ENCODE measurements around the gene AP2A2. TPM values are rescaled to one million over a fixed set of nuclear protein-coding genes. Genes with fewer than 3 reads are reported as not detected.

Gene AP2A2
- total RNA-seq, 1 donor from 2014 or later: 228 TPM

- H3K27me3 Mint-ChIP-seq (ENCODE audit: unreplicated experiment): peaks cover 12% of the 10 kb centered on the region
- peaks cover 2% of the 10 kb centered on the region for H3K36me3 Mint-ChIP-seq (ENCODE audit: unreplicated experiment)
- no peak for TF ChIP-seq CTCF (IDR thresholded peaks at IDR 0.05; ENCODE audit: partially characterized antibody, unreplicated experiment)
- H3K4me3 Mint-ChIP-seq (ENCODE audit: unreplicated experiment): no peak overlapping the region
- peaks cover 4% of the 10 kb centered on the region for H3K4me1 Mint-ChIP-seq (ENCODE audit: low read depth, unreplicated experiment)
- peaks cover 13% of the 10 kb centered on the region for H3K9me3 Mint-ChIP-seq (ENCODE audit: unreplicated experiment)
- DNase-seq: no peak
- H3K27ac Mint-ChIP-seq (ENCODE audit: unreplicated experiment): no peak overlapping the region
Measured at GRCh38 chr11:1028291-1028540, 102.5 kb downstream of the AP2A2 start.

- Mint-ChIP-seq H3K27ac (ENCODE audit: unreplicated experiment) (no peak overlapping the region), H3K4me1 (ENCODE audit: low read depth, unreplicated experiment) (peaks cover 4% of the 10 kb centered on the region), H3K36me3 (ENCODE audit: unreplicated experiment) (no peaks in the 10 kb centered on the region), H3K4me3 (ENCODE audit: unreplicated experiment) (no peak overlapping the region), H3K27me3 (ENCODE audit: unreplicated experiment) (peaks cover 14% of the 10 kb centered on the region), H3K9me3 (ENCODE audit: unreplicated experiment) (peaks cover 12% of the 10 kb centered on the region)
- no peak for DNase-seq
- TF ChIP-seq CTCF (IDR thresholded peaks at IDR 0.05; ENCODE audit: partially characterized antibody, unreplicated experiment): no peak
Measured at GRCh38 chr11:1028616-1029015, 102.9 kb downstream of the AP2A2 start.

- Mint-ChIP-seq H3K9me3 (ENCODE audit: unreplicated experiment) (peaks cover 12% of the 10 kb centered on the region), H3K27ac (ENCODE audit: unreplicated experiment) (no peak overlapping the region), H3K27me3 (ENCODE audit: unreplicated experiment) (peaks cover 14% of the 10 kb centered on the region), H3K4me1 (ENCODE audit: low read depth, unreplicated experiment) (peaks cover 4% of the 10 kb centered on the region), H3K36me3 (ENCODE audit: unreplicated experiment) (no peaks in the 10 kb centered on the region), H3K4me3 (ENCODE audit: unreplicated experiment) (no peak overlapping the region)
- DNase-seq: no peak
- no peak for TF ChIP-seq CTCF (IDR thresholded peaks at IDR 0.05; ENCODE audit: partially characterized antibody, unreplicated experiment)
Measured at GRCh38 chr11:1029051-1029450, 103.4 kb downstream of the AP2A2 start.

- TF ChIP-seq CTCF (IDR thresholded peaks at IDR 0.05; ENCODE audit: partially characterized antibody, unreplicated experiment): no peak
- no peak for DNase-seq
- peaks cover 14% of the 10 kb centered on the region for H3K27me3 Mint-ChIP-seq (ENCODE audit: unreplicated experiment)
- H3K36me3 Mint-ChIP-seq (ENCODE audit: unreplicated experiment): no peaks in the 10 kb centered on the region
- H3K9me3 Mint-ChIP-seq (ENCODE audit: unreplicated experiment): peaks cover 12% of the 10 kb centered on the region
- H3K4me1 Mint-ChIP-seq (ENCODE audit: low read depth, unreplicated experiment): peaks cover 4% of the 10 kb centered on the region
- H3K4me3 Mint-ChIP-seq (ENCODE audit: unreplicated experiment): no peak overlapping the region
- H3K27ac Mint-ChIP-seq (ENCODE audit: unreplicated experiment): no peak overlapping the region
Measured at GRCh38 chr11:1029654-1030053, 104.0 kb downstream of the AP2A2 start.

- H3K4me1 Mint-ChIP-seq (ENCODE audit: low read depth, unreplicated experiment): peaks cover 4% of the 10 kb centered on the region
- H3K9me3 Mint-ChIP-seq (ENCODE audit: unreplicated experiment): peaks cover 12% of the 10 kb centered on the region
- no peak for TF ChIP-seq CTCF (IDR thresholded peaks at IDR 0.05; ENCODE audit: partially characterized antibody, unreplicated experiment)
- DNase-seq: no peak
- no peak overlapping the region for H3K27ac Mint-ChIP-seq (ENCODE audit: unreplicated experiment)
- H3K27me3 Mint-ChIP-seq (ENCODE audit: unreplicated experiment): peaks cover 14% of the 10 kb centered on the region
- no peak overlapping the region for H3K4me3 Mint-ChIP-seq (ENCODE audit: unreplicated experiment)
- no peaks in the 10 kb centered on the region for H3K36me3 Mint-ChIP-seq (ENCODE audit: unreplicated experiment)
Measured at GRCh38 chr11:1030086-1030485, 104.4 kb downstream of the AP2A2 start.

Measured in glutamatergic neuron (in vitro differentiated cells).